Skeletal muscle satellite cell (primary cell): ENCODE measurements around the gene CAMTA1.
"Not testable (repeated sequence)": the region's sequence is repeated elsewhere in the genome, so short reads cannot be mapped to it uniquely, and the experiment has no call there.

Experiments used
- H3K27me3 ChIP-seq: 2 replicates; pipeline ENCODE4 v1.7.0; 2013; ENCODE audit warnings: low read length; ENCODE audit not compliant: control insufficient read depth, insufficient read depth
- H3K36me3 ChIP-seq: 2 replicates; pipeline ENCODE4 v1.7.0; 2013; ENCODE audit warnings: mild to moderate bottlenecking, control low read depth, low read length; ENCODE audit not compliant: insufficient read depth
- H3K4me1 ChIP-seq: 2 replicates; pipeline ENCODE4 v1.7.0; 2013; ENCODE audit warnings: low read length; ENCODE audit not compliant: control insufficient read depth, insufficient read depth
- H3K4me2 ChIP-seq: 2 replicates; pipeline ENCODE4 v1.7.0; 2013; ENCODE audit warnings: mild to moderate bottlenecking, low read length
- H3K4me3 ChIP-seq: 2 replicates; pipeline ENCODE4 v1.7.0; 2013; ENCODE audit warnings: low read length
- H3K9ac ChIP-seq: 2 replicates; pipeline ENCODE4 v1.7.0; 2013; ENCODE audit warnings: mild to moderate bottlenecking, low read depth, low read length, moderate library complexity
- H3K9me3 ChIP-seq: replicated peaks from 2 replicates; pipeline ENCODE4 v1.7.0; 2013; ENCODE audit warnings: mild to moderate bottlenecking, control low read depth, low read length

Gene CAMTA1

DNA sequence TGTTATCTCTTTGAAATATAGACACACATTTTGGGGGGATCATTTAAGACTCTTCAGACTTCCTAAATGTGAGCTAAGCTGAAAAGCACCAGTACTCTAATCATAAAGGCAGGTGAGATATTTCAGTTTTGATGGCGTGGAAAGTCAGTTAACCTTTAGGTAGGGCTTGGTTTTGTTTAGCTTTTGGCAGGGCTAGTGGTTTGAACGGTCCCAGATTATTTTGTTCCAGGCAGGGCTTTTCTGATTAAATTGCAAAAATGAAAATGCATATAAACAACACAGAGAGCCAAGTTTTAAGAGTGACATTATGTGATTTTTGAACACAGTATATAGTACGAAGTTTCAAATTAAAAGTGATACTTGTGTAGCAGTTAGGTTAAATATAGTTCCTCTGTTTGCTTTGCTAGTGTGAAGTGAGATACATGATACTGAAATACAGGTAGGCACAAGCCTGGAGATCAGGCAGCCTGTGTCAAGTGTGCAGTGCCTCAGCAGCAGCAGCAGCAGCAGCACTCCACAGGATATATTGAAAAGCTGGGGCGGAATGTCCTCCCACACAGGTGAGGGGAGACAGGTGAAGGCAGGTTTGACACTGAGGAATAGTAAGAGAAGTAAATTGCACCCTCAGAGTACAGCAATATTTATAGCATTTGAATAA is 47.4 kb downstream of the CAMTA1 start:
- H3K9me3 ChIP-seq = no peaks in the 10 kb centered on the region
- no peaks in the 10 kb centered on the region for H3K27me3 ChIP-seq
- no peak overlapping the region for H3K4me3 ChIP-seq
- peaks cover 3% of the 10 kb centered on the region for H3K36me3 ChIP-seq
- no peaks in the 10 kb centered on the region for H3K4me1 ChIP-seq
- no peak overlapping the region for H3K4me2 ChIP-seq
- no peak overlapping the region for H3K9ac ChIP-seq

DNA sequence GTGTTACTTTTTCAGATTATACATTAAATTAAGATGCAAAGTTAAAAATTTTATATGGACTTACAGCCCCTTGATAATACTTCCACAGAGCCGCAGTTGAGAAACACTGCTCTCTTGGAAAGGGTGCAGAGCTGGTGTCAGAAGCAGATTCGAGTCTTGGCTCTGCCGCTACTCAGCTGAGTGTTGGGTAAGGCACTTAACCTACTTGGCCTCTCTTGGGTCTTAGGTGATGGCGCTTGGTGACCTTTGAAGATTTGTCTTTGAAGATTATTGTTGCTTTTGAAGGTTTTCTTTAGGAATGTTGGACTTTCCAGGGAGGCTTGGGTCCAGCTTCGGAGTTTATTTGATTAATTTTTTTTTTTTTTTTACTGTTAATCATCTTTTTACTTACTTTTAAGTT is 48.5 kb downstream of the CAMTA1 start:
- peaks cover 3% of the 10 kb centered on the region for H3K36me3 ChIP-seq
- no peaks in the 10 kb centered on the region for H3K9me3 ChIP-seq
- no peak overlapping the region for H3K9ac ChIP-seq
- no peaks in the 10 kb centered on the region for H3K27me3 ChIP-seq
- no peak overlapping the region for H3K4me2 ChIP-seq
- no peaks in the 10 kb centered on the region for H3K4me1 ChIP-seq
- no peak overlapping the region for H3K4me3 ChIP-seq

DNA sequence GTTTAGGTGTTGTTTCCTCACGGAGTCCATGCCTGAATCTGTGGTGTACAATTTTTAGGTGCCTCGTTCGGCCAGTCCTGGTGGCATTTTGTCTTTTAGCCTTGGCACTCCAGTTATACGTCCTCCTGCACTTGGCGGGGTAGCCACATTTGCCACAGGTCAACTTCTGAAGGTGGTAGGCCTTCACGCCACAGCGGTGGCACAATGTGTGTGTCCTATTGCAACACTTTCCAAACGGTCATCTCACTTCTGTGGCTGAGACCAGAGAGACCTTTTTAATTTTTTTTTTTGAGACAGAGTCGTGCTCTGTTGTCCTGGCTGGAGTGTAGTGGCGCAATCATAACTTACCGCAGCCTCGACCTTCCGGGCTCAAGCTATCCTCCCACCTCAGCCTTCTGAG is 49.1 kb downstream of the CAMTA1 start:
- H3K36me3 ChIP-seq = peaks cover 1% of the 10 kb centered on the region
- H3K27me3 ChIP-seq = no peaks in the 10 kb centered on the region
- no peaks in the 10 kb centered on the region for H3K9me3 ChIP-seq
- H3K9ac ChIP-seq = no peak overlapping the region
- H3K4me1 ChIP-seq = no peaks in the 10 kb centered on the region
- no peak overlapping the region for H3K4me2 ChIP-seq
- H3K4me3 ChIP-seq = no peak overlapping the region

DNA sequence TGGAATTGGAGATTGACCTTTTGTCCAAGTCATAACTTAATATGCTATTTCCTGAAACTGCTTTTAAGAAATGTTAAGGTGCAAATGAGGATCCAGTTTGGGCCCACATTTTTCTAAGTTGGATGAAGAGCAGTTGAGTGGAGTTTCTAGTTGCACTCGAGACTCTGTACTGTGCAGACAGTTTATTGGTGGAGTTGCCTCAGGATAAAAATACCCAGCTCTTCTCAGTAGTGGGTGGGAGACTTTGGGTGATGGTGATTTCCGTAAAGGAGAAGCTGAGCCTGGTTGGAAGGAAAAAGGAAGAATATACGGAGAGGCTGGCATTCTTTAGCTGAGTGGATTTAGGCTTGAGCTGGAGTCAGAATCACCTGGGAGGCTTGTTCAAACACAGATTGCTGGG is 49.9 kb downstream of the CAMTA1 start:
- no peak overlapping the region for H3K4me3 ChIP-seq
- no peaks in the 10 kb centered on the region for H3K4me1 ChIP-seq
- no peaks in the 10 kb centered on the region for H3K36me3 ChIP-seq
- no peak overlapping the region for H3K4me2 ChIP-seq
- H3K9me3 ChIP-seq = no peaks in the 10 kb centered on the region
- H3K27me3 ChIP-seq = no peaks in the 10 kb centered on the region
- H3K9ac ChIP-seq = no peak overlapping the region

DNA sequence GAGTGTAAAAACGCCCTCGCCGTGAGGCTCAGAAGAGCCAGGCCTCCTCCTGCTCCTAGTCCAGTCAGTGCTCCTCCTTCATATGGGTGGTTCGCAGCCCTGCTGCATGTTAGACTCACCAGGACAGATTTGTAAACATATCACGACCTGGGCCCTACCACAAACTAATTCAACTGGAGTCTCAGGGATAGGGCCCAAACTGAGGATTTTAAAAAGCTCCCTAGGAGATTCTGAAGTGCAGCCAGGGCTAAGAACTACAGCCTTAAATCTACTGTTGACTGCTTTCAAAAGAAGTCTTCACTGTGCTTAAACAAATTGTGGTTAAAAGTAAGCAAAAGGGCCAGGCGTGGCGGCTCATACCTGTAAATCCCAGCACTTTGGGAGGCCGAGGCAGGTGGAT is 57.0 kb downstream of the CAMTA1 start:
- no peaks in the 10 kb centered on the region for H3K9me3 ChIP-seq
- peaks cover 7% of the 10 kb centered on the region for H3K36me3 ChIP-seq

GRCh38 chr1:6845786-6846185 is 60.5 kb downstream of the CAMTA1 start:
- H3K36me3 ChIP-seq, H3K4me1 ChIP-seq, H3K4me2 ChIP-seq, H3K9ac ChIP-seq, H3K4me3 ChIP-seq, H3K27me3 ChIP-seq, H3K9me3 ChIP-seq: not testable (repeated sequence)

More for the DNA sequence above, 57.0 kb downstream of the CAMTA1 start:
- Histone ChIP-seq H3K27me3 (no peaks in the 10 kb centered on the region), H3K4me1 (no peaks in the 10 kb centered on the region), H3K9ac (no peak overlapping the region), H3K4me2 (no peak overlapping the region), H3K4me3 (no peak overlapping the region)

DNA sequence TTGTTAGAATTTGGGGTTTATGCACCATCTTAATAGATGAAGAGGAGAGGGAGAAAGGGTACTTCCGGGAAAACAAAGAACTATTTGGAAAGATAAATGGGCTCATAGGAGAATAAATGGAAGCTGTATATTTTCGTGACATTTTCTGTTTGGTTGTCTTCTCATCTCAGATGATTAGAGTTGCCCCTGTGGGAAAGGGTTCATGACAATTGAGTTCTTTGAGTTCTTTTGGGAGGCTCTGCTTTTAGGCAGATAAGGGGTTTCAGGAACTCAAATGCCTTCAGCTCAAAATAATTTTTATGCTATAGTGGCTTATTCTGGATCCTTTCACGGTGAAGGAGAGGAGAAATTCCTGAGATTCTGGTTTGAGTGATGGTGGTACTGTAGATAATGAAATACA is 63.6 kb downstream of the CAMTA1 start:
- no peaks in the 10 kb centered on the region for H3K4me1 ChIP-seq
- H3K27me3 ChIP-seq = no peaks in the 10 kb centered on the region
- no peak overlapping the region for H3K9ac ChIP-seq
- no peaks in the 10 kb centered on the region for H3K9me3 ChIP-seq
- H3K4me2 ChIP-seq = no peak overlapping the region
- peaks cover 8% of the 10 kb centered on the region for H3K36me3 ChIP-seq
- no peak overlapping the region for H3K4me3 ChIP-seq

- no peak overlapping the region for H3K9ac ChIP-seq
- H3K4me2 ChIP-seq = no peak overlapping the region
- no peak overlapping the region for H3K4me3 ChIP-seq
- no peaks in the 10 kb centered on the region for H3K4me1 ChIP-seq
- H3K27me3 ChIP-seq = no peaks in the 10 kb centered on the region
- no peaks in the 10 kb centered on the region for H3K9me3 ChIP-seq
- H3K36me3 ChIP-seq = peaks cover 8% of the 10 kb centered on the region
These were observed 65.3 kb downstream of the CAMTA1 start for GRCh38 chr1:6850537-6850936.

GRCh38 chr1:6852136-6852890 is 67.1 kb downstream of the CAMTA1 start:
- Histone ChIP-seq H3K4me2 (no peak overlapping the region), H3K27me3 (no peaks in the 10 kb centered on the region), H3K36me3 (peaks cover 12% of the 10 kb centered on the region), H3K4me3 (no peak overlapping the region), H3K4me1 (no peaks in the 10 kb centered on the region), H3K9ac (no peak overlapping the region), H3K9me3 (no peaks in the 10 kb centered on the region)

- H3K36me3 ChIP-seq = peaks cover 12% of the 10 kb centered on the region
These were observed 68.9 kb downstream of the CAMTA1 start for GRCh38 chr1:6854166-6854565.

GRCh38 chr1:6857831-6858230 is 72.6 kb downstream of the CAMTA1 start:
- H3K27me3 ChIP-seq = no peaks in the 10 kb centered on the region
- H3K9me3 ChIP-seq = no peaks in the 10 kb centered on the region
- H3K4me2 ChIP-seq = no peak overlapping the region
- H3K4me3 ChIP-seq = no peak overlapping the region
- H3K36me3 ChIP-seq = peaks cover 6% of the 10 kb centered on the region
- no peak overlapping the region for H3K9ac ChIP-seq
- H3K4me1 ChIP-seq = peaks cover 28% of the 10 kb centered on the region

More at GRCh38 chr1:6854166-6854565, 68.9 kb downstream of the CAMTA1 start:
- peaks cover 8% of the 10 kb centered on the region for H3K4me1 ChIP-seq
- H3K4me3 ChIP-seq = no peak overlapping the region
- H3K9ac ChIP-seq = no peak overlapping the region
- no peaks in the 10 kb centered on the region for H3K9me3 ChIP-seq
- H3K4me2 ChIP-seq = no peak overlapping the region
- H3K27me3 ChIP-seq = no peaks in the 10 kb centered on the region

- no peaks in the 10 kb centered on the region for H3K27me3 ChIP-seq
- H3K36me3 ChIP-seq = peaks cover 4% of the 10 kb centered on the region
- no peak overlapping the region for H3K4me3 ChIP-seq
- H3K9ac ChIP-seq = no peak overlapping the region
- H3K9me3 ChIP-seq = no peaks in the 10 kb centered on the region
- H3K4me1 ChIP-seq = peaks cover 28% of the 10 kb centered on the region
- no peak overlapping the region for H3K4me2 ChIP-seq
These were observed 73.3 kb downstream of the CAMTA1 start for GRCh38 chr1:6858596-6858995.
